Measurements from ENCODE around the gene TBC1D21. TPM values are rescaled to one million over a fixed set of nuclear protein-coding genes. Genes with fewer than 3 reads are reported as not detected.
"Not testable (repeated sequence)": the region's sequence is repeated elsewhere in the genome, so short reads cannot be mapped to it uniquely, and the experiment has no call there.

Gene TBC1D21
- total and polyA plus RNA-seq, 9 of the 15 experiments (the other 6 are each of a cell fraction or from before 2014, with no cell fraction given), result not detected

- not testable (repeated sequence) for DNase-seq (ENCODE audit: extremely low read depth in 1 of 4, low spot score in 3 of 4)
- POLR2A ChIA-PET, result interaction anchor here (0.7 kb wide), 1 partner anchor 9 kb away, joined by 3 read pairs; no protein-coding TSS in a partner anchor
Measured at GRCh38 chr15:73938516-73938915, 65.2 kb downstream of the TBC1D21 start.

More at GRCh38 chr15:73938516-73938915, 65.2 kb downstream of the TBC1D21 start:
- BruUV-seq (replicated peaks); H3K4me3 ChIP-seq; H4K20me1 ChIP-seq (replicated peaks; ENCODE audit: control insufficient read depth, insufficient read depth, low read length); H3K27ac ChIP-seq (ENCODE audit: extremely low read depth, low read depth, low read length); H3K36me3 ChIP-seq (ENCODE audit: control insufficient read depth, insufficient read depth, low read length); H3K9me1 ChIP-seq (ENCODE audit: control insufficient read depth, insufficient read depth, low read length); H3K4me2 ChIP-seq (ENCODE audit: insufficient read depth, low read length); H3K4me1 ChIP-seq (replicated peaks in 1 of 2; ENCODE audit: control insufficient read depth in 2 of 2, insufficient read depth in 2 of 2, low read length in 2 of 2); CTCF ChIA-PET (ENCODE audit: low intra/inter-chr PET ratio); ATAC-seq; H3K79me2 ChIP-seq (ENCODE audit: control insufficient read depth, insufficient read depth, low read length); FAIRE-seq; intact Hi-C loops (cut with micrococcal nuclease); H3K9ac ChIP-seq (ENCODE audit: insufficient read depth in 1 of 2, low read depth in 2 of 2, low read length in 2 of 2); H3K9me3 ChIP-seq (replicated peaks; ENCODE audit: control insufficient read depth, insufficient read depth, low read depth, low read length); in situ Hi-C loops (cut with MboI); H2AFZ ChIP-seq (ENCODE audit: low read depth, low read length): not testable (repeated sequence)
- peaks cover 8 to 61% of the 10 kb centered on the region in 2 experiments; a peak in 4 of 5 replicates for H3K27me3 ChIP-seq (ENCODE audit: control insufficient read depth in 2 of 2, insufficient read depth in 2 of 2, low read length in 2 of 2)
- 12% methylated on average over 8 of the region's 8 CpGs for WGBS (ENCODE audit: insufficient coverage, low coverage, missing lambda C conversion rate)
- TF ChIP-seq ZNF121 (CRISPR knock-in tag; conservative IDR thresholded peaks at IDR 0.05), result peak; percentile 20; the same call in 1 of the 2 replicates

Other genes starting within 250 kb of the TBC1D21 start
- 19.1 and 19.2 TPM in 2 replicates for gene NPTN, start 240.2 kb upstream of the TBC1D21 start, total RNA-seq (2014; rRNA removed)
- 23.2 and 25.5 TPM in 2 replicates for gene NPTN, start 240.2 kb upstream of the TBC1D21 start, total RNA-seq (2014; rRNA removed; fragmentation: Illumina TruSeq; extraction: Trizol)
- gene NPTN, start 240.2 kb upstream of the TBC1D21 start, total RNA-seq (2015; rRNA removed; fragmentation: Illumina TruSeq; extraction: Trizol), result 37.3 and 41.0 TPM in 2 replicates
- gene NPTN, start 240.2 kb upstream of the TBC1D21 start, total RNA-seq (2021), result 21.2 and 21.6 TPM in 2 replicates
- gene NPTN, start 240.2 kb upstream of the TBC1D21 start, polyA plus RNA-seq (2011; rRNA removed), result 21.7 and 34.0 TPM in 2 replicates
- gene NPTN, start 240.2 kb upstream of the TBC1D21 start, polyA plus RNA-seq (2014; fragmentation: Illumina TruSeq; extraction: Trizol), result 47.7 and 48.5 TPM in 2 replicates
- gene NPTN, start 240.2 kb upstream of the TBC1D21 start, polyA plus RNA-seq (2014; fragmentation: Nextera tagmentation; extraction: Ambion mirVana), result 10 to 100 TPM in 1 of 2 experiments, 1 to 10 TPM in 1; 9.6 to 10.1 TPM
- 17.5 and 23.6 TPM in 2 replicates for gene NPTN, start 240.2 kb upstream of the TBC1D21 start, polyA plus RNA-seq (2014; rRNA removed)
- 1.2 and 2.4 TPM in 2 replicates for gene CD276, start 189.2 kb upstream of the TBC1D21 start, total RNA-seq (2014; rRNA removed)
- gene CD276, start 189.2 kb upstream of the TBC1D21 start, total RNA-seq (2014; rRNA removed; fragmentation: Illumina TruSeq; extraction: Trizol), result 0.83 and 0.95 TPM in 2 replicates
- gene CD276, start 189.2 kb upstream of the TBC1D21 start, total RNA-seq (2015; rRNA removed; fragmentation: Illumina TruSeq; extraction: Trizol), result 1.7 and 2.4 TPM in 2 replicates
- gene CD276, start 189.2 kb upstream of the TBC1D21 start, total RNA-seq (2021), result 3.6 and 5.1 TPM in 2 replicates
- 2.3 and 7.3 TPM in 2 replicates for gene CD276, start 189.2 kb upstream of the TBC1D21 start, polyA plus RNA-seq (2011; rRNA removed)
- gene CD276, start 189.2 kb upstream of the TBC1D21 start, polyA plus RNA-seq (2014; fragmentation: Illumina TruSeq; extraction: Trizol), result 3.1 and 4.9 TPM in 2 replicates
- gene CD276, start 189.2 kb upstream of the TBC1D21 start, polyA plus RNA-seq (2014; fragmentation: Nextera tagmentation; extraction: Ambion mirVana), result under 1 TPM; 0.11 to 0.29 TPM
- gene CD276, start 189.2 kb upstream of the TBC1D21 start, polyA plus RNA-seq (2014; rRNA removed), result 2.1 and 2.3 TPM in 2 replicates
- gene INSYN1, start 120.2 kb upstream of the TBC1D21 start, total RNA-seq (2014; rRNA removed), result not detected in 2 replicates
- gene INSYN1, start 120.2 kb upstream of the TBC1D21 start, total RNA-seq (2014; rRNA removed; fragmentation: Illumina TruSeq; extraction: Trizol), result not detected in 2 replicates
- gene INSYN1, start 120.2 kb upstream of the TBC1D21 start, total RNA-seq (2015; rRNA removed; fragmentation: Illumina TruSeq; extraction: Trizol), result not detected in 2 replicates
- gene INSYN1, start 120.2 kb upstream of the TBC1D21 start, total RNA-seq (2021), result not detected in 2 replicates
- not detected in 2 replicates for gene INSYN1, start 120.2 kb upstream of the TBC1D21 start, polyA plus RNA-seq (2011; rRNA removed)
- gene INSYN1, start 120.2 kb upstream of the TBC1D21 start, polyA plus RNA-seq (2014; fragmentation: Illumina TruSeq; extraction: Trizol), result not detected in 2 replicates
- not detected for gene INSYN1, start 120.2 kb upstream of the TBC1D21 start, polyA plus RNA-seq (2014; fragmentation: Nextera tagmentation; extraction: Ambion mirVana)
- not detected in 2 replicates for gene INSYN1, start 120.2 kb upstream of the TBC1D21 start, polyA plus RNA-seq (2014; rRNA removed)
- 0.14 and 0.61 TPM in 2 replicates for gene LOXL1, start 52.9 kb downstream of the TBC1D21 start, total RNA-seq (2014; rRNA removed)
- not detected in 2 replicates for gene LOXL1, start 52.9 kb downstream of the TBC1D21 start, total RNA-seq (2014; rRNA removed; fragmentation: Illumina TruSeq; extraction: Trizol)
- gene LOXL1, start 52.9 kb downstream of the TBC1D21 start, total RNA-seq (2015; rRNA removed; fragmentation: Illumina TruSeq; extraction: Trizol), result not detected in 2 replicates
- not detected in 2 replicates for gene LOXL1, start 52.9 kb downstream of the TBC1D21 start, total RNA-seq (2021)
- gene LOXL1, start 52.9 kb downstream of the TBC1D21 start, polyA plus RNA-seq (2011; rRNA removed), result 0.16 TPM in 1 of 2 replicates, not detected in the other
- not detected in 2 replicates for gene LOXL1, start 52.9 kb downstream of the TBC1D21 start, polyA plus RNA-seq (2014; fragmentation: Illumina TruSeq; extraction: Trizol)
- gene LOXL1, start 52.9 kb downstream of the TBC1D21 start, polyA plus RNA-seq (2014; fragmentation: Nextera tagmentation; extraction: Ambion mirVana), result not detected
- not detected in 2 replicates for gene LOXL1, start 52.9 kb downstream of the TBC1D21 start, polyA plus RNA-seq (2014; rRNA removed)
- gene STOML1, start 118.7 kb downstream of the TBC1D21 start, total RNA-seq (2014; rRNA removed), result 9.7 and 9.9 TPM in 2 replicates
- gene STOML1, start 118.7 kb downstream of the TBC1D21 start, total RNA-seq (2014; rRNA removed; fragmentation: Illumina TruSeq; extraction: Trizol), result 1.2 and 2.1 TPM in 2 replicates
- 4.6 and 5.3 TPM in 2 replicates for gene STOML1, start 118.7 kb downstream of the TBC1D21 start, total RNA-seq (2015; rRNA removed; fragmentation: Illumina TruSeq; extraction: Trizol)
- gene STOML1, start 118.7 kb downstream of the TBC1D21 start, total RNA-seq (2021), result 9.6 and 10.3 TPM in 2 replicates
- gene STOML1, start 118.7 kb downstream of the TBC1D21 start, polyA plus RNA-seq (2011; rRNA removed), result 4.9 and 7.1 TPM in 2 replicates
- gene STOML1, start 118.7 kb downstream of the TBC1D21 start, polyA plus RNA-seq (2014; fragmentation: Illumina TruSeq; extraction: Trizol), result 3.5 and 5.2 TPM in 2 replicates
- gene STOML1, start 118.7 kb downstream of the TBC1D21 start, polyA plus RNA-seq (2014; fragmentation: Nextera tagmentation; extraction: Ambion mirVana), result under 1 TPM; 0.25 to 0.53 TPM
- gene STOML1, start 118.7 kb downstream of the TBC1D21 start, polyA plus RNA-seq (2014; rRNA removed), result 6.9 and 8.9 TPM in 2 replicates
- 14.4 and 20.2 TPM in 2 replicates for gene PML, start 121.2 kb downstream of the TBC1D21 start, total RNA-seq (2014; rRNA removed)
- gene PML, start 121.2 kb downstream of the TBC1D21 start, total RNA-seq (2014; rRNA removed; fragmentation: Illumina TruSeq; extraction: Trizol), result 6.0 and 6.6 TPM in 2 replicates
- gene PML, start 121.2 kb downstream of the TBC1D21 start, total RNA-seq (2015; rRNA removed; fragmentation: Illumina TruSeq; extraction: Trizol), result 9.7 and 10.1 TPM in 2 replicates
- 44.4 and 50.7 TPM in 2 replicates for gene PML, start 121.2 kb downstream of the TBC1D21 start, total RNA-seq (2021)
- 6.6 and 11.3 TPM in 2 replicates for gene PML, start 121.2 kb downstream of the TBC1D21 start, polyA plus RNA-seq (2011; rRNA removed)
- 20.7 and 28.3 TPM in 2 replicates for gene PML, start 121.2 kb downstream of the TBC1D21 start, polyA plus RNA-seq (2014; fragmentation: Illumina TruSeq; extraction: Trizol)
- 1 to 10 TPM; 5.0 to 5.4 TPM for gene PML, start 121.2 kb downstream of the TBC1D21 start, polyA plus RNA-seq (2014; fragmentation: Nextera tagmentation; extraction: Ambion mirVana)
- gene PML, start 121.2 kb downstream of the TBC1D21 start, polyA plus RNA-seq (2014; rRNA removed), result 14.0 and 16.2 TPM in 2 replicates
- not detected in 2 replicates for gene GOLGA6A, start 209.0 kb downstream of the TBC1D21 start, total RNA-seq (2014; rRNA removed)
- gene GOLGA6A, start 209.0 kb downstream of the TBC1D21 start, total RNA-seq (2014; rRNA removed; fragmentation: Illumina TruSeq; extraction: Trizol), result not detected in 2 replicates
- gene GOLGA6A, start 209.0 kb downstream of the TBC1D21 start, total RNA-seq (2015; rRNA removed; fragmentation: Illumina TruSeq; extraction: Trizol), result not detected in 2 replicates
- gene GOLGA6A, start 209.0 kb downstream of the TBC1D21 start, total RNA-seq (2021), result not detected in 2 replicates
- gene GOLGA6A, start 209.0 kb downstream of the TBC1D21 start, polyA plus RNA-seq (2011; rRNA removed), result not detected in 2 replicates
- not detected in 2 replicates for gene GOLGA6A, start 209.0 kb downstream of the TBC1D21 start, polyA plus RNA-seq (2014; fragmentation: Illumina TruSeq; extraction: Trizol)
- gene GOLGA6A, start 209.0 kb downstream of the TBC1D21 start, polyA plus RNA-seq (2014; fragmentation: Nextera tagmentation; extraction: Ambion mirVana), result not detected
- gene GOLGA6A, start 209.0 kb downstream of the TBC1D21 start, polyA plus RNA-seq (2014; rRNA removed), result not detected in 2 replicates

Data from K562 (cell line).